Activated CD4-positive, CD25-positive, alpha-beta regulatory T cell treated with anti-CD3 and anti-CD28 coated beads, Interleukin-2, amount 50 U/mL, for 72 hours (primary cell): Measurements from ENCODE around the gene VAV2.

Experiments
- DNase-seq: peaks from one replicate; pipeline ENCODE4 v3.0.0; 2021

Gene VAV2

GRCh38 chr9:133888809-133889491 is 103.2 kb downstream of the VAV2 start:
- no peak for DNase-seq

- no peak for DNase-seq
These were observed 103.9 kb downstream of the VAV2 start for GRCh38 chr9:133888048-133888808.

- no peak for DNase-seq
These were observed 104.5 kb downstream of the VAV2 start for GRCh38 chr9:133887540-133888047.

- DNase-seq = no peak
These were observed 105.3 kb downstream of the VAV2 start for GRCh38 chr9:133886563-133887501.

GRCh38 chr9:133884907-133885744 is 107.0 kb downstream of the VAV2 start:
- no peak for DNase-seq

GRCh38 chr9:133882849-133883755 is 109.0 kb downstream of the VAV2 start:
- no peak for DNase-seq

GRCh38 chr9:133881671-133882381 is 110.3 kb downstream of the VAV2 start:
- no peak for DNase-seq

GRCh38 chr9:133880851-133881661 is 111.1 kb downstream of the VAV2 start:
- DNase-seq = no peak

- no peak for DNase-seq
These were observed 112.0 kb downstream of the VAV2 start for GRCh38 chr9:133880136-133880535.

- no peak for DNase-seq
These were observed 112.5 kb downstream of the VAV2 start for GRCh38 chr9:133879615-133880014.

- DNase-seq = no peak
These were observed 113.7 kb downstream of the VAV2 start for GRCh38 chr9:133878402-133878801.

GRCh38 chr9:133877967-133878366 is 114.2 kb downstream of the VAV2 start:
- no peak for DNase-seq

GRCh38 chr9:133877327-133877726 is 114.8 kb downstream of the VAV2 start:
- no peak for DNase-seq

GRCh38 chr9:133876836-133877235 is 115.3 kb downstream of the VAV2 start:
- no peak for DNase-seq

- DNase-seq = no peak
These were observed 116.0 kb downstream of the VAV2 start for GRCh38 chr9:133876144-133876543.

GRCh38 chr9:133875131-133875530 is 117.0 kb downstream of the VAV2 start:
- DNase-seq = no peak

- no peak for DNase-seq
These were observed 117.5 kb downstream of the VAV2 start for GRCh38 chr9:133874659-133875058.

- no peak for DNase-seq
These were observed 118.0 kb downstream of the VAV2 start for GRCh38 chr9:133874060-133874657.

GRCh38 chr9:133873461-133873891 is 118.6 kb downstream of the VAV2 start:
- DNase-seq = no peak
